CD4-positive, alpha-beta T cell treated with Interferon gamma for 1 hour (primary cell): ENCODE data around the gene HDAC8.
"Not testable (repeated sequence)": the region's sequence is repeated elsewhere in the genome, so short reads cannot be mapped to it uniquely, and the experiment has no call there.

Source experiments
- DNase-seq: peaks from one replicate; pipeline ENCODE4 v3.0.0-alpha.2; 2020

HDAC8 gene

GRCh38 chrX:72572248-72573157 lies at the start of gene HDAC8:
Gene HDAC8 (minus strand): TSS chrX:72572843. CDS start chrX:72572761, 82 bp downstream.
- peak; percentile 55 for DNase-seq

GRCh38 chrX:72621625-72622485 lies 49.2 kb upstream of the HDAC8 start:
- no peak for DNase-seq

- no peak for DNase-seq
Observed at GRCh38 chrX:72621163-72621562, 48.5 kb upstream of the HDAC8 start.

- DNase-seq: no peak
Observed at GRCh38 chrX:72620550-72621145, 48.0 kb upstream of the HDAC8 start.

- no peak for DNase-seq
Observed at GRCh38 chrX:72609313-72609712, 36.7 kb upstream of the HDAC8 start.

GRCh38 chrX:72604705-72605104 lies 32.1 kb upstream of the HDAC8 start:
- DNase-seq: no peak

GRCh38 chrX:72604112-72604511 lies 31.5 kb upstream of the HDAC8 start:
- DNase-seq: no peak

GRCh38 chrX:72591038-72591437 lies 18.4 kb upstream of the HDAC8 start:
- not testable (repeated sequence) for DNase-seq

GRCh38 chrX:72584163-72584562 lies 11.5 kb upstream of the HDAC8 start:
- no peak for DNase-seq

GRCh38 chrX:72576141-72576894 lies 3.7 kb upstream of the HDAC8 start:
- no peak for DNase-seq

- DNase-seq: no peak
Observed at GRCh38 chrX:72573158-72573511, 492 bp upstream of the HDAC8 start.

- DNase-seq: no peak
Observed at GRCh38 chrX:72569786-72570185, 2.9 kb downstream of the HDAC8 start.

- no peak for DNase-seq
Observed at GRCh38 chrX:72568406-72569092, 4.1 kb downstream of the HDAC8 start.

GRCh38 chrX:72566448-72566847 lies 6.2 kb downstream of the HDAC8 start:
- no peak for DNase-seq

- not testable (repeated sequence) for DNase-seq
Observed at GRCh38 chrX:72559655-72560054, 13.0 kb downstream of the HDAC8 start.

- DNase-seq: no peak
Observed at GRCh38 chrX:72554448-72555140, 18.0 kb downstream of the HDAC8 start.

GRCh38 chrX:72552443-72552842 lies 20.2 kb downstream of the HDAC8 start:
- DNase-seq: not testable (repeated sequence)

- no peak for DNase-seq
Observed at GRCh38 chrX:72545990-72546389, 26.7 kb downstream of the HDAC8 start.

GRCh38 chrX:72540318-72540717 lies 32.3 kb downstream of the HDAC8 start:
- no peak for DNase-seq

GRCh38 chrX:72539822-72540221 lies 32.8 kb downstream of the HDAC8 start:
- DNase-seq: no peak

- no peak for DNase-seq
Observed at GRCh38 chrX:72536542-72536941, 36.1 kb downstream of the HDAC8 start.
